ENCODE results near the gene RPN2. TPM values are rescaled to one million over a fixed set of nuclear protein-coding genes. Genes with fewer than 3 reads are reported as not detected.

The RPN2 gene
- total RNA-seq, 1 experiment from 2014 or later = 257 TPM

DNA sequence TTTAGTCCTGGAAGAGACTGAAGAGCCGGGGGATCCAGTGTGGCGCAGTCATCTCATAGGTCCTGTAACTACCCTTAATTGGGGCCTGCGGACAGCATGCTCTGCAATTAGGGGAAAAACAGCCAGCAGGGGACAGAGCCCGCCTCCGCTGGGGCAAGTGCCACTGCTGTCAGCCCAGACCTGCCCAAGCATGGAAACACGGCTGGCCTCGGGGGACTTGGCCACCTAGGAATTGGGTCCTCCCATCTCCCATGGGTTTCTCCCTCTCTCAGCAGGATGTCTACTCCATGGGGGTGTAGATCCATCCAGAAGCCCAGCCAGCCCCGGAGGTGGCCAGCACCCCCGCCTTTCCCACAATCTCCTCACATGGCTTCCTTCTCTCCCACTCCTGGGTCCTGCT lies 78.9 kb downstream of the RPN2 start:
- H3K9ac ChIP-seq (ENCODE audit: low read length) = no peak overlapping the region
- H2AFZ ChIP-seq (ENCODE audit: low read length) = no peak overlapping the region
- no TSS peak for BruUV-seq (replicated peaks)
- DNase-seq (no peak), ATAC-seq (no peak)
- no peak overlapping the region for H3K27ac ChIP-seq (ENCODE audit: low read length)
- no peaks in the 10 kb centered on the region for H3K9me3 ChIP-seq (ENCODE audit: low read length)
- CTCF ChIA-PET = no interaction called here
- H3K4me1 ChIP-seq (ENCODE audit: insufficient read depth, low read length) = no peaks in the 10 kb centered on the region
- no peak overlapping the region for H3K4me2 ChIP-seq (ENCODE audit: low read length)
- no peaks in the 10 kb centered on the region for H3K36me3 ChIP-seq (ENCODE audit: low read depth, low read length)
- POLR2A ChIA-PET (ENCODE audit: unreplicated experiment) = no interaction called here
- H3F3A ChIP-seq (ENCODE audit: low read length, unreplicated experiment) = no peaks in the 10 kb centered on the region
- H4K20me1 ChIP-seq (ENCODE audit: low read length) = no peaks in the 10 kb centered on the region
- intact Hi-C loops (cut with micrococcal nuclease) = no loop called here
- peaks cover 15% of the 10 kb centered on the region for H3K27me3 ChIP-seq (ENCODE audit: low read length)
- no peak overlapping the region for H3K4me3 ChIP-seq (ENCODE audit: low read length)
- no peaks in the 10 kb centered on the region for H3K79me2 ChIP-seq (ENCODE audit: low read length)
- H3K9me2 ChIP-seq (replicated peaks; ENCODE audit: low read length) = no peaks in the 10 kb centered on the region
- TF ChIP-seq EZH2phosphoT487 (IDR thresholded peaks at IDR 0.05; ENCODE audit: borderline replicate concordance, low read length) (no peak), EZH2 (IDR thresholded peaks at IDR 0.05; ENCODE audit: low read length, unreplicated experiment) (no peak)
- TF ChIP-seq, protein P1, sequence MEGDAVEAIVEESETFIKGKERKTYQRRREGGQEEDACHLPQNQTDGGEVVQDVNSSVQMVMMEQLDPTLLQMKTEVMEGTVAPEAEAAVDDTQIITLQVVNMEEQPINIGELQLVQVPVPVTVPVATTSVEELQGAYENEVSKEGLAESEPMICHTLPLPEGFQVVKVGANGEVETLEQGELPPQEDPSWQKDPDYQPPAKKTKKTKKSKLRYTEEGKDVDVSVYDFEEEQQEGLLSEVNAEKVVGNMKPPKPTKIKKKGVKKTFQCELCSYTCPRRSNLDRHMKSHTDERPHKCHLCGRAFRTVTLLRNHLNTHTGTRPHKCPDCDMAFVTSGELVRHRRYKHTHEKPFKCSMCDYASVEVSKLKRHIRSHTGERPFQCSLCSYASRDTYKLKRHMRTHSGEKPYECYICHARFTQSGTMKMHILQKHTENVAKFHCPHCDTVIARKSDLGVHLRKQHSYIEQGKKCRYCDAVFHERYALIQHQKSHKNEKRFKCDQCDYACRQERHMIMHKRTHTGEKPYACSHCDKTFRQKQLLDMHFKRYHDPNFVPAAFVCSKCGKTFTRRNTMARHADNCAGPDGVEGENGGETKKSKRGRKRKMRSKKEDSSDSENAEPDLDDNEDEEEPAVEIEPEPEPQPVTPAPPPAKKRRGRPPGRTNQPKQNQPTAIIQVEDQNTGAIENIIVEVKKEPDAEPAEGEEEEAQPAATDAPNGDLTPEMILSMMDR (conservative IDR thresholded peaks at IDR 0.05; ENCODE audit: low read depth, low read length) = no peak

DNA sequence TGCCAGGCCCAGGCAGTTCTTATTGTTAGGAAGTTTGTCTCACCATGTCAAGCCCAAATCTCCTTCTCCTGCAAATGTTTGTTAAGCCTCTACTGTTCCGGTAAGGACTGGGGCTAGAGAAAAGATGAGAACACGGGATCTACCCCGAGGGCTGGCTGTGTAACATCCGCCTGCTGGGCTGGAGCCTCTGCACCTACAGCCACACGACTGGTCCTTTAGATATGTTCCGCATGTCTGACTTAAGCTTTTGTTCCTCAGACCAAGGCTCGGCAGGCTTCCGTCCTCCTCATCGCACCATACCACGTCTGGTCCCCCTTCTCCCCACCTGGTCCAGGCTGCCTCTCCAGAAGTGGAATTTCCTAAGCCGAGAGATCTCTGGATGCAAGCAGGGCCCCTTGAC lies 79.9 kb downstream of the RPN2 start:
- Histone ChIP-seq H3K4me3 (ENCODE audit: low read length) (no peak overlapping the region), H3K4me1 (ENCODE audit: insufficient read depth, low read length) (no peaks in the 10 kb centered on the region), H3F3A (ENCODE audit: low read length, unreplicated experiment) (no peaks in the 10 kb centered on the region), H3K27ac (ENCODE audit: low read length) (no peak overlapping the region), H3K27me3 (ENCODE audit: low read length) (peaks cover 15% of the 10 kb centered on the region), H3K9me2 (replicated peaks; ENCODE audit: low read length) (no peaks in the 10 kb centered on the region), H3K4me2 (ENCODE audit: low read length) (no peak overlapping the region), H4K20me1 (ENCODE audit: low read length) (no peaks in the 10 kb centered on the region), H3K36me3 (ENCODE audit: low read depth, low read length) (no peaks in the 10 kb centered on the region), H3K9ac (ENCODE audit: low read length) (no peak overlapping the region), H3K79me2 (ENCODE audit: low read length) (no peaks in the 10 kb centered on the region), H3K9me3 (ENCODE audit: low read length) (no peaks in the 10 kb centered on the region), H2AFZ (ENCODE audit: low read length) (no peak overlapping the region)
- no peak for DNase-seq
- TF ChIP-seq EZH2phosphoT487 (IDR thresholded peaks at IDR 0.05; ENCODE audit: borderline replicate concordance, low read length) = no peak
- TF ChIP-seq, protein P1 (conservative IDR thresholded peaks at IDR 0.05; ENCODE audit: low read depth, low read length) = no peak
- no peak for TF ChIP-seq EZH2 (IDR thresholded peaks at IDR 0.05; ENCODE audit: low read length, unreplicated experiment)
- ATAC-seq = no peak
- BruUV-seq (replicated peaks) = no TSS peak
- ChIA-PET CTCF (no interaction called here), POLR2A (ENCODE audit: unreplicated experiment) (no interaction called here)
- intact Hi-C loops (cut with micrococcal nuclease) = no loop called here

DNA sequence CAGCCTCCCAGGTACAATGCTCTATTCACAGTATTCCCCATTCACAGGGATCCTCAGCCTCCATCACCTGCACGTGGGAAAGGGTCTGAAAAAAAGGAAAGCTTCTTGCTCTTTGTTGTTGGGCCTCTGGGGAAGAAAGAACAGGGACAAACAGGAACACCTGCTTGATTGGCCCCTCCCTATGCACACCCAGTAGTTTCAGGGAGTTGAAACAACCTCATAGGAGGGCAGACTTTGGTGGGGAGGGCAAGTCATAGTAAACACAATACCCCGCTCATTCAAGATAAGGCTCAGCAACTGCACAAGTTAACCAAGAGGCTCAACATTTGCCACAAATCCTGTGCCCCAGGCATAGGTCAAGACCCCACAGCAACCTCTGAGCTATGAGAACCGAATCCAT lies 80.7 kb downstream of the RPN2 start:
- intact Hi-C loops (cut with micrococcal nuclease) = no loop called here
- H3K27ac ChIP-seq (ENCODE audit: low read length) = no peak overlapping the region
- TF ChIP-seq, protein P1 (conservative IDR thresholded peaks at IDR 0.05; ENCODE audit: low read depth, low read length) = no peak
- TF ChIP-seq EZH2 (IDR thresholded peaks at IDR 0.05; ENCODE audit: low read length, unreplicated experiment) (no peak), EZH2phosphoT487 (IDR thresholded peaks at IDR 0.05; ENCODE audit: borderline replicate concordance, low read length) (no peak)
- no peak overlapping the region for H3K9ac ChIP-seq (ENCODE audit: low read length)
- H3K27me3 ChIP-seq (ENCODE audit: low read length) = peaks cover 15% of the 10 kb centered on the region
- no peak overlapping the region for H3K4me3 ChIP-seq (ENCODE audit: low read length)
- no peaks in the 10 kb centered on the region for H3K36me3 ChIP-seq (ENCODE audit: low read depth, low read length)
- no peaks in the 10 kb centered on the region for H3K79me2 ChIP-seq (ENCODE audit: low read length)
- no peaks in the 10 kb centered on the region for H3K9me3 ChIP-seq (ENCODE audit: low read length)
- no peak for ATAC-seq
- no peaks in the 10 kb centered on the region for H3K4me1 ChIP-seq (ENCODE audit: insufficient read depth, low read length)
- no peaks in the 10 kb centered on the region for H3K9me2 ChIP-seq (replicated peaks; ENCODE audit: low read length)
- no peaks in the 10 kb centered on the region for H3F3A ChIP-seq (ENCODE audit: low read length, unreplicated experiment)
- CTCF ChIA-PET = no interaction called here
- H2AFZ ChIP-seq (ENCODE audit: low read length) = no peak overlapping the region
- no peak for DNase-seq
- H3K4me2 ChIP-seq (ENCODE audit: low read length) = no peak overlapping the region
- H4K20me1 ChIP-seq (ENCODE audit: low read length) = no peaks in the 10 kb centered on the region
- POLR2A ChIA-PET (ENCODE audit: unreplicated experiment) = no interaction called here
- no TSS peak for BruUV-seq (replicated peaks)

All from PC-3 (cell line).